ENCODE data around the gene CAPN3.

- TF ChIP-seq CTCF (IDR thresholded peaks at IDR 0.05; ENCODE audit: insufficient read depth, low read length) (no peak), POLR2AphosphoS5 (IDR thresholded peaks at IDR 0.05; ENCODE audit: low read depth) (no peak), REST (IDR thresholded peaks at IDR 0.05; ENCODE audit: insufficient replicate concordance, low read depth) (no peak)
Observed at GRCh38 chr15:42363487-42363886, 4.2 kb downstream of the CAPN3 start.

Measured in HL-60 (cell line).